Fibroblast of lung (primary cell): ENCODE data around the gene BTAF1.

Source experiments
- EZH2 ChIP-seq: IDR thresholded peaks from 2 replicates; pipeline ENCODE4 v1.5.1; 2012; ENCODE audit warnings: low read length, control low read depth, mild to moderate bottlenecking; ENCODE audit errors: missing control alignments
- TF ChIP-seq, protein P1 (sequence below), 2 donors: IDR thresholded peaks in 1 of 2; conservative IDR thresholded peaks in 1 of 2; 1 replicate in 1 of 2; 2 replicates in 1 of 2; pipeline ENCODE4 v1.5.1; 2011 to 2012; ENCODE audit warnings: low read length in 2 of 2, control low read depth in 1 of 2, inconsistent platforms in 1 of 2, low read depth in 1 of 2, mild to moderate bottlenecking in 1 of 2

DNA sequence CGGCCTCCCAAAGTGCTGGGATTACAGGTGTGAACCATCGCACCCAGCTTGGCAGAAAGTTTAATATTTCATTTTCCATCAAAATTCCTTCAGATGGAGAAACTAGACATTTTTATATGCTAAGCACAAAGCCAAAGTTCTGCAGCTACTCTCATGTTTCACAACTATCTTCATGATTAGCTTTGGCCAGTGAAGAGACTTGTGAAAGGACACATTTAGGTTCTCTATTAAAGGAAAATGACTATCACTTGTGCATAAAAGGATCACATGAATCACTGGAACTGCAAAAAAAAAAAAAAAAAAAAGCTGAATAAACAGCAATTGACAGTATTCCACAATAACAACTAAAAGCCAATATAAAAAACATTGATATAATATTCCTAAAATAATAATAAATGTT is 30.5 kb upstream of the BTAF1 start:
- TF ChIP-seq, protein P1, sequence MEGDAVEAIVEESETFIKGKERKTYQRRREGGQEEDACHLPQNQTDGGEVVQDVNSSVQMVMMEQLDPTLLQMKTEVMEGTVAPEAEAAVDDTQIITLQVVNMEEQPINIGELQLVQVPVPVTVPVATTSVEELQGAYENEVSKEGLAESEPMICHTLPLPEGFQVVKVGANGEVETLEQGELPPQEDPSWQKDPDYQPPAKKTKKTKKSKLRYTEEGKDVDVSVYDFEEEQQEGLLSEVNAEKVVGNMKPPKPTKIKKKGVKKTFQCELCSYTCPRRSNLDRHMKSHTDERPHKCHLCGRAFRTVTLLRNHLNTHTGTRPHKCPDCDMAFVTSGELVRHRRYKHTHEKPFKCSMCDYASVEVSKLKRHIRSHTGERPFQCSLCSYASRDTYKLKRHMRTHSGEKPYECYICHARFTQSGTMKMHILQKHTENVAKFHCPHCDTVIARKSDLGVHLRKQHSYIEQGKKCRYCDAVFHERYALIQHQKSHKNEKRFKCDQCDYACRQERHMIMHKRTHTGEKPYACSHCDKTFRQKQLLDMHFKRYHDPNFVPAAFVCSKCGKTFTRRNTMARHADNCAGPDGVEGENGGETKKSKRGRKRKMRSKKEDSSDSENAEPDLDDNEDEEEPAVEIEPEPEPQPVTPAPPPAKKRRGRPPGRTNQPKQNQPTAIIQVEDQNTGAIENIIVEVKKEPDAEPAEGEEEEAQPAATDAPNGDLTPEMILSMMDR (conservative IDR thresholded peaks at IDR 0.05 in 1 of 2, IDR thresholded peaks at IDR 0.05 in 1 of 2; ENCODE audit: low read depth in 1 of 2, low read length in 2 of 2) = no peak
- TF ChIP-seq EZH2 = no peak
